GM23338 (cell line): Measurements from ENCODE around the gene HLA-G. TPM values are rescaled to one million over a fixed set of nuclear protein-coding genes. Genes with fewer than 3 reads are reported as not detected.

Experiments
- ATAC-seq: fragments of 200-7000 bp; cut with Tn5 transposase; 3 replicates; pipeline ENCODE4 v1.9.1; 2020
- DNase-seq: peaks from one replicate; pipeline ENCODE4 v3.0.0-alpha.2; 2015; ENCODE audit warnings: low spot score
- H2AFZ ChIP-seq: fragments of 200-600 bp; sonication (generic); 2 replicates; pipeline ENCODE4 v1.8.0; 2016; ENCODE audit warnings: antibody characterized with exemption, mild to moderate bottlenecking, moderate library complexity
- H3F3A ChIP-seq: fragments of 200-600 bp; sonication (generic); replicated peaks from 2 replicates; pipeline ENCODE4 v1.8.0; 2017; ENCODE audit warnings: antibody characterized with exemption, mixed run types, low read depth
- H3K27ac ChIP-seq: fragments of 200-600 bp; sonication (generic); 2 replicates; pipeline ENCODE4 v1.6.1; 2016; ENCODE audit warnings: low read depth
- H3K27me3 ChIP-seq: fragments of 200-600 bp; sonication (generic); 2 replicates; pipeline ENCODE4 v1.8.0; 2016; ENCODE audit warnings: mild to moderate bottlenecking, mixed run types, moderate library complexity; ENCODE audit not compliant: insufficient read depth
- H3K36me3 ChIP-seq: fragments of 200-600 bp; sonication (generic); 2 replicates; pipeline ENCODE4 v1.8.0; 2016; ENCODE audit warnings: mild to moderate bottlenecking; ENCODE audit not compliant: insufficient read depth
- H3K4me1 ChIP-seq: fragments of 200-600 bp; sonication (generic); 2 replicates; pipeline ENCODE4 v1.8.0; 2016; ENCODE audit warnings: mild to moderate bottlenecking, moderate library complexity; ENCODE audit not compliant: insufficient read depth
- H3K4me2 ChIP-seq: fragments of 200-600 bp; sonication (generic); 2 replicates; pipeline ENCODE4 v1.7.1; 2017; ENCODE audit warnings: mixed run types
- H3K4me3 ChIP-seq: fragments of 200-600 bp; sonication (generic); 2 replicates; pipeline ENCODE4 v1.6.1; 2016; ENCODE audit warnings: mixed run types
- H3K79me2 ChIP-seq: fragments of 200-600 bp; sonication (generic); replicated peaks from 2 replicates; pipeline ENCODE4 v1.8.0; 2017; ENCODE audit warnings: mild to moderate bottlenecking; ENCODE audit not compliant: insufficient read depth
- H3K9me2 ChIP-seq: fragments of 200-600 bp; sonication (generic); 2 replicates; pipeline ENCODE4 v1.8.0; 2017; ENCODE audit not compliant: insufficient read depth
- H4K20me1 ChIP-seq: fragments of 200-600 bp; sonication (generic); replicated peaks from 2 replicates; pipeline ENCODE4 v1.8.0; 2017; ENCODE audit warnings: mild to moderate bottlenecking; ENCODE audit not compliant: insufficient read depth
- H3K27ac Mint-ChIP-seq: 2 replicates; pipeline ENCODE4 v1.8.0; 2020; ENCODE audit warnings: inconsistent platforms, mild to moderate bottlenecking, moderate library complexity, mixed read lengths
- H3K27me3 Mint-ChIP-seq: 3 replicates; pipeline ENCODE4 v1.8.0; 2022; ENCODE audit warnings: low read depth, mild to moderate bottlenecking, moderate library complexity, mixed read lengths, inconsistent platforms; ENCODE audit not compliant: insufficient read depth, poor library complexity
- H3K36me3 Mint-ChIP-seq: 3 replicates; pipeline ENCODE4 v1.8.0; 2021; ENCODE audit warnings: low read depth, mild to moderate bottlenecking, inconsistent platforms, moderate library complexity, mixed read lengths
- H3K4me1 Mint-ChIP-seq: 3 replicates; pipeline ENCODE4 v1.8.0; 2020; ENCODE audit warnings: mild to moderate bottlenecking, inconsistent platforms, mixed read lengths
- H3K4me3 Mint-ChIP-seq: 3 replicates; pipeline ENCODE4 v1.8.0; 2021; ENCODE audit warnings: moderate library complexity, mild to moderate bottlenecking, inconsistent platforms, mixed read lengths
- H3K9me3 Mint-ChIP-seq: 3 replicates; pipeline ENCODE4 v1.8.0; 2020; ENCODE audit warnings: moderate library complexity, mild to moderate bottlenecking, inconsistent platforms, mixed read lengths
- CTCF ChIP-seq, 2 experiments: fragments of 200-600 bp in 1 of 2; sonication (generic) in 1 of 2; conservative IDR thresholded peaks; 2 replicates each; pipeline versions ENCODE4 v1.5.1 to v1.6.1; 2016 to 2017; ENCODE audit warnings: antibody characterized with exemption in 2 of 2, low read depth in 2 of 2, mild to moderate bottlenecking in 2 of 2, moderate library complexity in 1 of 2
- EZH2 ChIP-seq: fragments of 200-600 bp; sonication (generic); IDR thresholded peaks from one replicate; pipeline ENCODE4 v1.8.0; 2017; ENCODE audit warnings: antibody characterized with exemption, mild to moderate bottlenecking, low read depth; ENCODE audit not compliant: unreplicated experiment
- JUNB ChIP-seq: IDR thresholded peaks from one replicate; pipeline ENCODE4 v1.6.1; 2016; ENCODE audit warnings: antibody characterized with exemption; ENCODE audit not compliant: unreplicated experiment
- NANOG ChIP-seq: IDR thresholded peaks from 2 replicates; pipeline ENCODE4 v1.6.1; 2016; ENCODE audit warnings: antibody characterized with exemption, borderline replicate concordance
- STAT1 ChIP-seq: IDR thresholded peaks from one replicate; pipeline ENCODE4 v1.6.1; 2016; ENCODE audit warnings: antibody characterized with exemption; ENCODE audit not compliant: unreplicated experiment
- ZNF331 ChIP-seq: fragments of 250-450 bp; sonication (Bioruptor Pico); IDR thresholded peaks from 2 replicates; pipeline ENCODE4 v1.5.0; 2020; ENCODE audit warnings: low read depth, mild to moderate bottlenecking, moderate library complexity
- ZNF462 ChIP-seq: fragments of 250-450 bp; sonication (Bioruptor Pico); IDR thresholded peaks from 2 replicates; pipeline ENCODE4 v1.5.0; 2020; ENCODE audit warnings: mild to moderate bottlenecking, moderate library complexity
- polyA plus RNA-seq: library from polyadenylated mRNA; unstranded; fragments of >200 nt; fragmentation: Nextera tagmentation; extraction: Ambion mirVana; gene quantifications from 2 replicates; pipeline ENCODE4 v1.2.1, GENCODE V29; 2016
- total RNA-seq: library from RNA; depleted of rRNA; stranded (reverse); fragments of >200 nt; shearing (Covaris generic); gene quantifications from 2 replicates; pipeline ENCODE4 v1.2.3, GENCODE V29; 2014
- TF ChIP-seq, protein P1 (sequence below): IDR thresholded peaks from one replicate; pipeline ENCODE4 v1.6.1; 2018; ENCODE audit warnings: antibody characterized with exemption; ENCODE audit not compliant: unreplicated experiment

HLA-G gene
- total and polyA plus RNA-seq, 2 experiments from 2014 or later = 2.5 to 2.8 TPM

- Histone ChIP-seq H3K36me3 (no peaks in the 10 kb centered on the region), H3K4me1 (peaks cover 4% of the 10 kb centered on the region), H3K4me3 (no peak overlapping the region), H4K20me1 (no peaks in the 10 kb centered on the region), H3K27me3 (peaks cover 36% of the 10 kb centered on the region), H2AFZ (no peak overlapping the region), H3K9me2 (no peaks in the 10 kb centered on the region), H3K79me2 (no peaks in the 10 kb centered on the region), H3K27ac (no peak overlapping the region), H3F3A (no peaks in the 10 kb centered on the region), H3K4me2 (no peak overlapping the region)
- no peak for DNase-seq
- Mint-ChIP-seq H3K27me3 (peaks cover 27% of the 10 kb centered on the region), H3K27ac (no peak overlapping the region), H3K36me3 (no peaks in the 10 kb centered on the region; the same call in 2 of the 3 replicates), H3K4me1 (peaks cover 7% of the 10 kb centered on the region), H3K4me3 (no peak overlapping the region), H3K9me3 (no peaks in the 10 kb centered on the region)
- no peak for ATAC-seq
- TF ChIP-seq CTCF (conservative IDR thresholded peaks at IDR 0.05; ENCODE audit: low read depth in 2 of 2) = no peak
- no peak for TF ChIP-seq EZH2
- TF ChIP-seq, protein P1, sequence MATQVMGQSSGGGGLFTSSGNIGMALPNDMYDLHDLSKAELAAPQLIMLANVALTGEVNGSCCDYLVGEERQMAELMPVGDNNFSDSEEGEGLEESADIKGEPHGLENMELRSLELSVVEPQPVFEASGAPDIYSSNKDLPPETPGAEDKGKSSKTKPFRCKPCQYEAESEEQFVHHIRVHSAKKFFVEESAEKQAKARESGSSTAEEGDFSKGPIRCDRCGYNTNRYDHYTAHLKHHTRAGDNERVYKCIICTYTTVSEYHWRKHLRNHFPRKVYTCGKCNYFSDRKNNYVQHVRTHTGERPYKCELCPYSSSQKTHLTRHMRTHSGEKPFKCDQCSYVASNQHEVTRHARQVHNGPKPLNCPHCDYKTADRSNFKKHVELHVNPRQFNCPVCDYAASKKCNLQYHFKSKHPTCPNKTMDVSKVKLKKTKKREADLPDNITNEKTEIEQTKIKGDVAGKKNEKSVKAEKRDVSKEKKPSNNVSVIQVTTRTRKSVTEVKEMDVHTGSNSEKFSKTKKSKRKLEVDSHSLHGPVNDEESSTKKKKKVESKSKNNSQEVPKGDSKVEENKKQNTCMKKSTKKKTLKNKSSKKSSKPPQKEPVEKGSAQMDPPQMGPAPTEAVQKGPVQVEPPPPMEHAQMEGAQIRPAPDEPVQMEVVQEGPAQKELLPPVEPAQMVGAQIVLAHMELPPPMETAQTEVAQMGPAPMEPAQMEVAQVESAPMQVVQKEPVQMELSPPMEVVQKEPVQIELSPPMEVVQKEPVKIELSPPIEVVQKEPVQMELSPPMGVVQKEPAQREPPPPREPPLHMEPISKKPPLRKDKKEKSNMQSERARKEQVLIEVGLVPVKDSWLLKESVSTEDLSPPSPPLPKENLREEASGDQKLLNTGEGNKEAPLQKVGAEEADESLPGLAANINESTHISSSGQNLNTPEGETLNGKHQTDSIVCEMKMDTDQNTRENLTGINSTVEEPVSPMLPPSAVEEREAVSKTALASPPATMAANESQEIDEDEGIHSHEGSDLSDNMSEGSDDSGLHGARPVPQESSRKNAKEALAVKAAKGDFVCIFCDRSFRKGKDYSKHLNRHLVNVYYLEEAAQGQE = no peak
- TF ChIP-seq NANOG = no peak
- TF ChIP-seq STAT1 = no peak
- TF ChIP-seq ZNF462 (CRISPR knock-in tag) = no peak
- TF ChIP-seq JUNB = no peak
- no peak for TF ChIP-seq ZNF331 (CRISPR knock-in tag)
These were observed 31.6 kb upstream of the HLA-G start for GRCh38 chr6:29796026-29796425.
